ENCODE results near the gene CDH4.

CDH4 gene

GRCh38 chr20:61765871-61766654 is 514.0 kb downstream of the CDH4 start:
- DNase-seq (ENCODE audit: low read depth) = no peak

- DNase-seq (ENCODE audit: low read depth) = no peak
These were observed 515.0 kb downstream of the CDH4 start for GRCh38 chr20:61766921-61767610.

- DNase-seq (ENCODE audit: low read depth) = no peak
These were observed 515.9 kb downstream of the CDH4 start for GRCh38 chr20:61767761-61768494.

GRCh38 chr20:61768571-61769285 is 516.7 kb downstream of the CDH4 start:
- DNase-seq (ENCODE audit: low read depth) = no peak

GRCh38 chr20:61769286-61769832 is 517.3 kb downstream of the CDH4 start:
- no peak for DNase-seq (ENCODE audit: low read depth)

GRCh38 chr20:61770113-61770585 is 518.1 kb downstream of the CDH4 start:
- DNase-seq (ENCODE audit: low read depth) = no peak

- DNase-seq (ENCODE audit: low read depth) = no peak
These were observed 519.8 kb downstream of the CDH4 start for GRCh38 chr20:61771805-61772350.

GRCh38 chr20:61772828-61773631 is 521.0 kb downstream of the CDH4 start:
- no peak for DNase-seq (ENCODE audit: low read depth)

GRCh38 chr20:61773926-61774587 is 522.0 kb downstream of the CDH4 start:
- no peak for DNase-seq (ENCODE audit: low read depth)

- DNase-seq (ENCODE audit: low read depth) = no peak
These were observed 523.4 kb downstream of the CDH4 start for GRCh38 chr20:61775423-61775822.

- DNase-seq (ENCODE audit: low read depth) = no peak
These were observed 524.5 kb downstream of the CDH4 start for GRCh38 chr20:61776491-61777075.

- no peak for DNase-seq (ENCODE audit: low read depth)
These were observed 525.9 kb downstream of the CDH4 start for GRCh38 chr20:61777773-61778494.

- DNase-seq (ENCODE audit: low read depth) = no peak
These were observed 526.4 kb downstream of the CDH4 start for GRCh38 chr20:61778495-61778863.

- no peak for DNase-seq (ENCODE audit: low read depth)
These were observed 527.3 kb downstream of the CDH4 start for GRCh38 chr20:61779176-61779965.

GRCh38 chr20:61780066-61780465 is 528.0 kb downstream of the CDH4 start:
- no peak for DNase-seq (ENCODE audit: low read depth)

- no peak for DNase-seq (ENCODE audit: low read depth)
These were observed 532.9 kb downstream of the CDH4 start for GRCh38 chr20:61784801-61785566.

GRCh38 chr20:61785567-61785816 is 533.4 kb downstream of the CDH4 start:
- DNase-seq (ENCODE audit: low read depth) = no peak

GRCh38 chr20:61786230-61786629 is 534.2 kb downstream of the CDH4 start:
- DNase-seq (ENCODE audit: low read depth) = no peak
